Activated naive CD8-positive, alpha-beta T cell (primary cell): ENCODE results near the gene ANKFY1.
"Not testable (repeated sequence)": the region's sequence is repeated elsewhere in the genome, so short reads cannot be mapped to it uniquely, and the experiment has no call there.

ENCODE experiments used
- H3K27ac Mint-ChIP-seq: one replicate; pipeline ENCODE4 v1.8.0; 2021; ENCODE audit warnings: mixed read lengths
- H3K27me3 Mint-ChIP-seq: one replicate; pipeline ENCODE4 v1.8.0; 2021; ENCODE audit warnings: mixed read lengths
- H3K36me3 Mint-ChIP-seq: one replicate; pipeline ENCODE4 v1.8.0; 2021; ENCODE audit warnings: mixed read lengths
- H3K4me1 Mint-ChIP-seq: one replicate; pipeline ENCODE4 v1.8.0; 2021; ENCODE audit warnings: low read depth, mixed read lengths
- H3K4me3 Mint-ChIP-seq: one replicate; pipeline ENCODE4 v1.8.0; 2021; ENCODE audit warnings: mild to moderate bottlenecking, mixed read lengths
- H3K9me3 Mint-ChIP-seq: one replicate; pipeline ENCODE4 v1.8.0; 2021; ENCODE audit warnings: low read depth, mixed read lengths

Gene ANKFY1

DNA sequence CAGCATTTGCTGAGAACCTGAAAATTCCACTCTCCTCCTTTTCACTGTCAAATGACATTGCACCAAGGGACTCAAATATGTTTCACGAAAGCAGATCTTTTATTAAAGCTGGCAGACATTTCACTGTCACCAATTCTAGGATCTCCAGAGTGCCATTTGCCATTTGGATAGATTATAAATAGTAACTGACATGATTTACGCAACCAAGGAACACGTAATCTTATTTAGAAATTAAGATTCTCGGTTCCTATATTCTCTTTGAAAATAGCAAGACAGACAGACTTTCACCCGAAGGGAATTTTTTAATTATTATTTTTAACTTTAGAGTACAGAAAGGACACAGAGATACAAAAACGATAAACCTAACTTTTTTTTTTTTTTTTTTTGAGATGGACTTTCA is 49.6 kb downstream of the ANKFY1 start:
- Mint-ChIP-seq H3K4me3 (no peak overlapping the region), H3K36me3 (peaks cover 2% of the 10 kb centered on the region), H3K4me1 (peaks cover 10% of the 10 kb centered on the region), H3K27me3 (no peaks in the 10 kb centered on the region), H3K27ac (no peak overlapping the region), H3K9me3 (no peaks in the 10 kb centered on the region)

DNA sequence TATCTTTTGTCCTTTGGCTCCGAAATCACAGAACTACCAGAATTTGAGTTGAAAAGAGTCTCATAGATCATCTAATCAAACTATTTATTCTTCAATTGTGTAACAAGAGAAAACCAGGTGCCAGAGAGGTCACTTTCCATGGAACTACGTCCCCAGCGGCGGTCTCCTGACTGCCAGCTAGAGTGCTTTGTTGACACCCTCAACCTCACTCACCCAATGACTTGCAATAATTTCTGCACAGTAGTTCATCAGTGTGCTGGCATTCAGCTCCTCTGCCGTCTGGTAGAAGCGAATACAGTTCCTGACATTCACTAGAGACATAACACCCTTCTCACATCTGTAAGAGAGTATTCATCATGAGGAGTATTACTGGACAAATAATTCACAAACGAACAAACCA is 54.2 kb downstream of the ANKFY1 start:
- no peaks in the 10 kb centered on the region for H3K27me3 Mint-ChIP-seq
- no peak overlapping the region for H3K4me3 Mint-ChIP-seq
- peaks cover 6% of the 10 kb centered on the region for H3K4me1 Mint-ChIP-seq
- no peak overlapping the region for H3K27ac Mint-ChIP-seq
- H3K36me3 Mint-ChIP-seq = peaks cover 6% of the 10 kb centered on the region
- no peaks in the 10 kb centered on the region for H3K9me3 Mint-ChIP-seq

DNA sequence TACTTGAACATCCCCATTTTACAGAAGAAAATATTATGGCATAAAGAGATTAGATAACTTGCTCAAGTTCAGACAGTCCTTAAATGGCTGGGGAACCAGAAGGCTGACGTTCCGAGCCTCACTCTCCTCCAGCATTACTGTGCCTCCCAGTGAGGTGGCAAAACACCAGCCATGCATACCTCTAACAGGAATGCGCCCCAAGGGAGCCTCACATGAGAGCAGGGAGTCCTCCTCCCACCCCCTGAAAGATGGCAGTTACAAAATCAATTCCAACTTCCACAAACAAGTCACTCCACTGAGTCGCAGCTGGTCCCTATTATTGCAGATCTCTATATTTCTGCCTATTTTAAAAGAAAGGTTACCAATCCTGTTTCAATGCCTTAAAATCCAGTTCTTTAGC is 55.5 kb downstream of the ANKFY1 start:
- H3K4me1 Mint-ChIP-seq = peaks cover 6% of the 10 kb centered on the region
- H3K36me3 Mint-ChIP-seq = peaks cover 6% of the 10 kb centered on the region
- no peaks in the 10 kb centered on the region for H3K9me3 Mint-ChIP-seq
- H3K27me3 Mint-ChIP-seq = no peaks in the 10 kb centered on the region
- no peak overlapping the region for H3K27ac Mint-ChIP-seq
- H3K4me3 Mint-ChIP-seq = no peak overlapping the region

- Mint-ChIP-seq H3K4me1 (peaks cover 6% of the 10 kb centered on the region), H3K36me3 (peaks cover 6% of the 10 kb centered on the region), H3K27ac (no peak overlapping the region), H3K27me3 (no peaks in the 10 kb centered on the region), H3K9me3 (no peaks in the 10 kb centered on the region), H3K4me3 (no peak overlapping the region)
Measured at GRCh38 chr17:4206962-4207361, 56.8 kb downstream of the ANKFY1 start.

DNA sequence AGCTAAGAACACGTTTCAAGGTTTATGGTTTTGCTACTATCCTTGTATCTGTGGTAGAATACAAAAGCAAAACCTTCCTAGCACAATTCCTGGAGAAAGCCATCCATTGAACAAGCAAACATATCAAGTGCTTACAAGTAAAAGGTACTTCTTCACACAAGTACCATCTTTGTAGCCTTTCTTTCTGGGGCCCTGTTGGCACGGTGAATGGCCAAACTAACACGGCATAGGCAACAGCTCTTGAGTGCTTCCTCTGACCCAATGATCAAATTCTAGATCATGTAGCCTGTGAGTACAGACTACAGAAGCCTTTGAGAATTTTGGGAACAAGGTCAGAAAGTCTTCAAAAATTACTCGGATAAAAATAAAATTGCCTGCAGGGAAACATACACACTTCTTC is 57.9 kb downstream of the ANKFY1 start:
- peaks cover 6% of the 10 kb centered on the region for H3K4me1 Mint-ChIP-seq
- no peaks in the 10 kb centered on the region for H3K9me3 Mint-ChIP-seq
- no peaks in the 10 kb centered on the region for H3K27me3 Mint-ChIP-seq
- no peak overlapping the region for H3K27ac Mint-ChIP-seq
- H3K4me3 Mint-ChIP-seq = no peak overlapping the region
- H3K36me3 Mint-ChIP-seq = peaks cover 6% of the 10 kb centered on the region

DNA sequence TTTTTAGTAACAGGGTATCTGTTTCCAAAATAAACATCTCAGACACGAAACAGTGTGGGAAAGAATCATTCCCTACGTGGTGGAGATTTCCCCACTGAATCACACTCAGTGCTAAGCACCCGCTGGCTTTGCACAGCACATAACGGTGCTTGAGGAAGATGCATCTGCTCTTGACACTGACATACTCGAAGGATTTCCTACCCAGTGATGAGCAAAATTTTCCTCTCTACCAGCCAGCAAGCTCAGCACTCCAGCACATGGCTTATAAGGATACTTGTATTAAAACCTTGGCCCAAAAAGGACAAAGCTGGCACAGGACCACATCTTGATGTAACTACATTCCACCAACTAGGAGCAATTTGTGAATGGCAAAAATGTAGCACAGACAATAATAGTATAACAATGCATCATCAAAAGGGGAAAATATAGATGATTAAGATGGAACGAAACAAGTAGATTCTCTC is 59.0 kb downstream of the ANKFY1 start:
- H3K4me1 Mint-ChIP-seq = peaks cover 6% of the 10 kb centered on the region
- H3K4me3 Mint-ChIP-seq = no peak overlapping the region
- no peaks in the 10 kb centered on the region for H3K9me3 Mint-ChIP-seq
- no peaks in the 10 kb centered on the region for H3K27me3 Mint-ChIP-seq
- H3K36me3 Mint-ChIP-seq = peaks cover 6% of the 10 kb centered on the region
- H3K27ac Mint-ChIP-seq = no peak overlapping the region

DNA sequence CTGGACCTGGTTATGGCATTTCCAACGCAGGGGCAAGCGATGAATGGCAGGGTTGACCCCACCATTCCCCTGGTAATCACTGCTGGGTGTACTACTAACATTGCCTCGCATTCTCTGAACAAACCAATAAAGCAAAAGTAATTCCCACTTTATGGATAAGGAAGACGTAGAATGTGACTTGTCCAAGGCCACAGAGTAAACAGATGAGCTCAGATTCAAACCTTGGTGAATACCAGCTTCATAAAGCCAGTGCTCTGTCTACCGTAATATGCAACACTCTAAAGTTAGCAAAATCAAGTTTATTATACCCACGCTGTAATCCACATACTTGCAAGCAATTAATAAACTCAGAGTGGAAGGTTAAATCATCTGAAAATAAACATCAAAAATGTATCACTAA is 59.6 kb downstream of the ANKFY1 start:
- no peaks in the 10 kb centered on the region for H3K9me3 Mint-ChIP-seq
- peaks cover 6% of the 10 kb centered on the region for H3K36me3 Mint-ChIP-seq
- H3K27me3 Mint-ChIP-seq = no peaks in the 10 kb centered on the region
- H3K27ac Mint-ChIP-seq = no peak overlapping the region
- peaks cover 6% of the 10 kb centered on the region for H3K4me1 Mint-ChIP-seq
- H3K4me3 Mint-ChIP-seq = no peak overlapping the region

GRCh38 chr17:4201226-4201625 is 62.6 kb downstream of the ANKFY1 start:
- Mint-ChIP-seq H3K36me3 (peaks cover 5% of the 10 kb centered on the region), H3K4me1 (peaks cover 7% of the 10 kb centered on the region), H3K27ac (no peak overlapping the region), H3K9me3 (no peaks in the 10 kb centered on the region), H3K27me3 (no peaks in the 10 kb centered on the region), H3K4me3 (no peak overlapping the region)

DNA sequence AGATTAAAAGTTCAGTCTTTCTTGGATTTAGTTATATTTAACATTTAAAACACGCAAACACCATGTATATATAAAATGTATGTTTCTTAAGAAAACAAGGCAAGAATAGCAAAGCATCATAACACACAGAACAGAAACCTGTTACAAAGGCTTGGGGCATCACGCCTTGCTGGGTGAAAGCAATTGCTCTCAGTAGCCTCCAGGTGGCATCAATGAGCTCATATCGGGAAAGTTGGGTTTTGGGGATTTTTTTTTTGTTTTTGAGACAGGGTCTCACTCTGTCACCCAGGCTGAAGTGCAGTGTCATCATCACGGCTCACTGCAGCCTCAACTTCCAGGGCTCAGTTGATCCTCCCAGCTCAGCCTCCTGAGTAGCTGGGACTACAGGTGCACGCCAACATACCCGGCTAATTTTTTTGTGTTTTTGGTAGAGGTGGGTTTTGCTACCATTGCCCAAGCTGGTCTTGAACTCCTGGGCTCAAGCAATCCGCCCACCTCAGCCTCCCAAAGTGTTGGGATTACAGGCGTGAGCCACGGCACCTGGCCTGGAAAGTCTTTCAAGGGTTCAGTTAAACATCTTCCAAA is 63.9 kb downstream of the ANKFY1 start:
- Mint-ChIP-seq H3K4me1 (peaks cover 7% of the 10 kb centered on the region), H3K9me3 (no peaks in the 10 kb centered on the region), H3K27ac (no peak overlapping the region), H3K27me3 (no peaks in the 10 kb centered on the region), H3K36me3 (peaks cover 9% of the 10 kb centered on the region), H3K4me3 (no peak overlapping the region)

- Mint-ChIP-seq H3K9me3 (no peaks in the 10 kb centered on the region), H3K4me1 (peaks cover 4% of the 10 kb centered on the region), H3K27me3 (no peaks in the 10 kb centered on the region), H3K36me3 (peaks cover 9% of the 10 kb centered on the region), H3K27ac (no peak overlapping the region), H3K4me3 (no peak overlapping the region)
Measured at GRCh38 chr17:4198995-4199394, 64.8 kb downstream of the ANKFY1 start.

- peaks cover 9% of the 10 kb centered on the region for H3K36me3 Mint-ChIP-seq
- H3K27me3 Mint-ChIP-seq = no peaks in the 10 kb centered on the region
- no peaks in the 10 kb centered on the region for H3K9me3 Mint-ChIP-seq
- no peak overlapping the region for H3K27ac Mint-ChIP-seq
- H3K4me3 Mint-ChIP-seq = no peak overlapping the region
- H3K4me1 Mint-ChIP-seq = peaks cover 4% of the 10 kb centered on the region
Measured at GRCh38 chr17:4195306-4195705, 68.5 kb downstream of the ANKFY1 start.

DNA sequence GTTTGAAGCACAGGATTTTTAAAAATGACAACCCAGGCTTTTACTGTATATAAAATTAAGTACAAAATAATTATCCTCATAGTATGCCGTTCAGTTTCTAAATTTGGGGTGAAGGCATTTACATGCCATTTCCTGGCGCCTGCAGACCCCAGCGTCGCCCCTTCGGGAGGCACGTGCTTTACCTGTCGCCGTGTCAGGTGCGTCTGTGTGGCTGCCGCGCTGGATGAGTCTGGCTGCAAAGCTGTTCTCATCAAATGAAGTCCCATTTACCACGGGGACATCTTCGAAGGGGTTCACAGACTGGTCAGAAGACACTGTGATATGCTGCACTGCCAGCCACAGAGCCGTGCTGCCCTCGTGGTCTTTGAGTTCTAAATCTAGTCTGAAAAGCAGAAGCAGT is 69.0 kb downstream of the ANKFY1 start:
- no peak overlapping the region for H3K4me3 Mint-ChIP-seq
- H3K27ac Mint-ChIP-seq = no peak overlapping the region
- H3K36me3 Mint-ChIP-seq = peaks cover 9% of the 10 kb centered on the region

GRCh38 chr17:4190791-4191190 is 73.0 kb downstream of the ANKFY1 start:
- not testable (repeated sequence) for H3K9me3 Mint-ChIP-seq, H3K36me3 Mint-ChIP-seq, H3K27me3 Mint-ChIP-seq, H3K4me1 Mint-ChIP-seq, H3K4me3 Mint-ChIP-seq, H3K27ac Mint-ChIP-seq

More for the DNA sequence above, 69.0 kb downstream of the ANKFY1 start:
- Mint-ChIP-seq H3K9me3 (no peaks in the 10 kb centered on the region), H3K4me1 (peaks cover 4% of the 10 kb centered on the region), H3K27me3 (no peaks in the 10 kb centered on the region)

DNA sequence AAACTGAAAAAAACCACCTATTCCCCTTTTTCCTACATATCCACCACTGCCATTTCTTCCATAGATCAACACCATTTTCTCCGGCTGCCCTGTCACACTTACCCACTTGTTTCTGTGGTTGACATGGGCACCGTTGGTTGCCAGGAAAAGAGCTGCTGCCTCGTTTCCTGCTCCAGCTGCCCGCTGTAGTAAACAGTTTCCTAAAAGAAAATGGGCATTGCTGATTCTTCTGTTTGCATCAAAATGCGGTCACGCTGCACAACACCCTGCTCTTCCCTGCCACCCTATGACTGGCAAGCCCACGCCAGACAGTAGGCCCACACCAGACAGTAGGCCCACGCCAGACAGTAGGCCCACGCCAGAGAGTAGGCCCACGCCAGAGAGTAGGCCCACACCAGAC is 74.5 kb downstream of the ANKFY1 start:
- no peaks in the 10 kb centered on the region for H3K36me3 Mint-ChIP-seq
- peak overlapping the region; percentile 46 for H3K27ac Mint-ChIP-seq
- H3K9me3 Mint-ChIP-seq = no peaks in the 10 kb centered on the region
- peaks cover 4% of the 10 kb centered on the region for H3K4me1 Mint-ChIP-seq
- no peaks in the 10 kb centered on the region for H3K27me3 Mint-ChIP-seq
- H3K4me3 Mint-ChIP-seq = no peak overlapping the region

- Mint-ChIP-seq H3K4me1 (peaks cover 4% of the 10 kb centered on the region), H3K9me3 (no peaks in the 10 kb centered on the region), H3K36me3 (peaks cover 4% of the 10 kb centered on the region), H3K27me3 (no peaks in the 10 kb centered on the region), H3K4me3 (no peak overlapping the region), H3K27ac (no peak overlapping the region)
Measured at GRCh38 chr17:4188076-4188475, 75.7 kb downstream of the ANKFY1 start.

DNA sequence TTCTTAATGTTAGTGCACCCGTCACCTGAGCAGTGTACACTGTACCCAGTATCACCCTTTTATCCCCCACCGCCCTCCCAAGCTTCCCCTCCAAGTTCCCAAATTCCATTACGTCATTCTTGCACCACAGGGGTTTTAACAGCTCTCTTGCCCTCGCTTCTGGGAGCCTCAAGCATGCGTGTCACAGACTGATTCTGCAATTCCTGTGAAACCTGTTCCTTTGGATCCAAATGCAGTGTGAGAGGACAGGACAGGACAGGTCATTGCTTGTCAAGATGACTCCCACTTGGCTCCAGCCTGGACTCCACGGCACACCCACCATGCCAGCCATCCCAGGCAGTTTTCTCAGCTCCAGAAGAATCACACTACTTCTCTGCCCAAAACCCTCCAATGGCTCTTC is 76.7 kb downstream of the ANKFY1 start:
- H3K4me1 Mint-ChIP-seq = peaks cover 4% of the 10 kb centered on the region
- no peaks in the 10 kb centered on the region for H3K9me3 Mint-ChIP-seq
- H3K36me3 Mint-ChIP-seq = peaks cover 4% of the 10 kb centered on the region
- H3K27ac Mint-ChIP-seq = no peak overlapping the region
- H3K27me3 Mint-ChIP-seq = no peaks in the 10 kb centered on the region
- no peak overlapping the region for H3K4me3 Mint-ChIP-seq
